Measurements from ENCODE around the gene UTS2.

- TF ChIP-seq EZH2 (IDR thresholded peaks at IDR 0.05; ENCODE audit: borderline replicate concordance, low read length) (no peak), CTCF (conservative IDR thresholded peaks at IDR 0.05 in 1 of 2, IDR thresholded peaks at IDR 0.05 in 1 of 2; ENCODE audit: extremely low read depth in 1 of 2, insufficient read depth in 1 of 2, low read depth in 1 of 2, low read length in 2 of 2) (no peak)
Observed at GRCh38 chr1:7857985-7858384, 5.1 kb upstream of the UTS2 start.

Measured in mammary epithelial cell (primary cell).